Central memory CD4-positive, alpha-beta T cell (primary cell): ENCODE data around the gene C1orf87.

Source experiments
- DNase-seq: peaks from one replicate; pipeline ENCODE4 v3.0.0; 2022

The C1orf87 gene

DNA sequence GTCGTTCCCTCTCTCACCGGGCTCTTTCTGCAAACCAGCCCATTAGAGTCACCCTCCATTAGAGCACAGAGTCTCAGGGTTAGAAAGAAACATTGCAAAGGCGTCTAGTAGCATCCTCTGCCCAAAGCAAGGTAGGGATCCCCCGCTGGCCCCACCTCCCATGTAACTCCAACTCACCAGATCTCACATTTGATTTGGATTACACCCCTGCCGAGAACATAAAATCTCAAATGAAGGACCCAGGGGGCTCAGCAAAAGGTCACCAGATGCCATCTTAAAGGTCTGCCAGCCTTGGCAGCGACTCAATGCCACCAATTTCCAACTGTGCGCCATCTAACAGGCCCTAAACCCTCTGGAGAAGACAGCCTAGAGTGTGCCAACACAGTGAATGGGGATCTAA is 14.1 kb downstream of the C1orf87 start:
- no peak for DNase-seq

DNA sequence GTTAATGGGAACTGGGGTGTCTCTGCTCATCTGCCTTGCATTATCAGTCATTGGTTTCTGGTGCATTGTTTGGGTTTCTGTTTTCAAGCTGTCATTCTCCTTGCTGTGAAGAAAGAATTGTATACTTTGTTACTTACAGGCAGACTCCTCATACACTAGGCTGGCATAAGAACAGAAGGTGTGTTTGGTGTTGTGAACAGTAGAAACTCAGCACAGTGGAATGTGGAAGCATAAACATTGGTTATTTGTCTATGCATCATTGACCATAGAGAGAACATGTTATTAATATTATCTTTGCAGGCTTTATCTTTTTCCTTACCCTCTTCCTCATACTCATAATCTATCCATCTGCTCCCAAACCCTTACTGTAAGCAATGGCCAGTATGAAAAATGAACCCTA is 18.2 kb downstream of the C1orf87 start:
- DNase-seq: no peak

DNA sequence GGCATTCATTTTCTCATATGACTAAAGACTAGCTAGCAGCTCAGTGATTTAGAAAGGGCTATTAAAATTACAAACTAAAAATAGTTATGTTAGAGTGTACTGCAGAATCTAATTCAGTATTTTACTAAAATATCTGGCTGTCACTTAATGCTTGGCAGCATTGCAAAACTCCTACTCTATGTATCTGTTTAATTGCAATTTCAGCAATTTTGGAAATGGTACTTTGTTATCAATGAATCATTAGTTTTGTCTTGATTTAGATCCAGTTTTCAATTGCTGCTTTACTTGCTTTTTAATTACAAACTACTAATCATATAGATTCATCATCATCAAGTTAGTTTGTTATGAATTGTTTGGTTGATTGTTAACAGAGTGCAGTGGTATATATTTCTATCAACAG is 19.2 kb downstream of the C1orf87 start:
- DNase-seq: no peak

DNA sequence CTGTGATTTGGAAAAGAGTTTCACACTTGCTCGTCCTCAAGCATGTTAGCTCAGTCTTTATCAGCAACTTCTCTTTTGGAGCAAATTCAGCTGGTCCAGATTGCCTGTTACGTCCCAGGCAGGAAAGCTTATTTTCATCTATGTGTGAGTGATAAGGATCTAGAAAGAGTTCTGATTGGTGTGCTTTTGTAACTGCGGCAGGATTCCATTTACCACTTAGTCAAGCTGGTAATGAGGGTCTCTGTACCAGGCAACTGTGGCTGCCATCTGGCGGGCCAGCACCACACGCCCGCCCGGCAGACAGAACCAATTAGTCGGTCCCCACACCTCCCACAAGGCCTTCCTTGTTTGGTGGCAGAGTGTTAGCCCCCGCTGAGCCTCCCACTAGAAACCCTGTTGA is 21.0 kb downstream of the C1orf87 start:
- DNase-seq: no peak

GRCh38 chr1:60051191-60051590 is 22.4 kb downstream of the C1orf87 start:
- no peak for DNase-seq

- DNase-seq: no peak
These were observed 24.4 kb downstream of the C1orf87 start for GRCh38 chr1:60049188-60049587.

GRCh38 chr1:60044881-60045280 is 28.7 kb downstream of the C1orf87 start:
- no peak for DNase-seq

DNA sequence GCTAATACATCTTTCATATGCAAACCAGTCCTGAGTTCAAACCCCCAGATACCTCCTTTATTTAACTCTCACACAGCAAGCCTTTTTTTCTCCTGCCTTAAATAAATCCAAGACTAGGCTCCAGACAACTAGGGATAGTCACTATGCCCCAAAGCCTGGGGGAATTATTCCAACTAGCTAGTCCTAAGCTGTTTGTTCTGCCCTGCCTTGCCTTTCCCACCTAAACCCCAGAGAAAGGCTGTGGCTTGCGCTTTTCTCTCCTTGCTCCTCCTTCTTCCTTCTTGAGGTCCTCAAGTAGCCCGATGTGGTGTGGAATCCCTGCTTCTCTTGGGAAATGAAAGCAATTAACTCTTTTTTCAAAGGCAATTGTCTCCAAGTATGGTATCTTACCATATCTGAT is 31.8 kb downstream of the C1orf87 start:
- DNase-seq: no peak

DNA sequence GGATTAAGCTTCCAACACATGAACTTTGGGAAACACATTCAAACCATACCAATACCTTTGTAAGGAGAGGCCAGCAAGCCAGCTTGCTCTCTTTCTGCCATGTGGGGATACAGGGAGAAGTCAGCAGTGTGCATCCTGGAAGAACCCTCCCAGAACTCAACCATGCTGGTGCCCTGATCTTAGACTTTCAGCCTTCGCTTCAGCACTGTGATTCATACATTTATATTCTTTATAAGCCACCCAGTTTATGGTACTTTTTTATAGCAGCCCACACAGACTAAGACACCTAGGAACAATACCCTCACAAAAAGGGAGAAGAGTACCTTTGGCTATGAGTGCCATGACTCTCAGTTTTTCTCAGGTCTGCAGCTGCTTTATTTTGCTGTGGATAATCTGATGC is 35.9 kb downstream of the C1orf87 start:
- DNase-seq: no peak

DNA sequence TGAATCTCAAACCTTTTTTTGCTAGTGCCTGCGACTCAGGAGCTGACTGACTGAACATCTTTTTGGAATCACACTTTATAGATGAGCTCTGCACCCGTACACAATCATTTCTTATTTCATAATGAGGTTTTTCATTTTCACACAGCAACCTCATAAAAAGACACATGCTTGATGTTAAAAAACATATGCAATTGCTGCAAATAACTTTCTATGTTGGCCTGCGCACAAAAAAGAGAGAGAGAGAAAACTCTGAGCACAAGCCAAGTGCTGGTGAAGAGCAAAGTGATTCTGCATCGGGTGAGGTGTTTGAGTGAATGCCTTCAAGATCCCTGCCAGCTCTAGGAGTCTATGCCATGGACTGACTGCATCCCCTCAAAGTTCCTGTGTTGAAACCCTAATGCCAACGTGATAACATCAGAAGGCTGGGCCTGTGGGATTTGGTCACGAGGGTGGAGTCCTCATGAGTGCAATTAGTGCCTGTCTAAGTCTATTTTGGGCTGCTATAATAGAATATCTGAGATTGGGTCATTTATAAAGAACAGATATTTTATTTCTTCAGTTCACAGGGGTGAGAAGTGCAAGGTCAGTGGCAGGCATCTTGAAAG is 36.6 kb downstream of the C1orf87 start:
- DNase-seq: no peak

DNA sequence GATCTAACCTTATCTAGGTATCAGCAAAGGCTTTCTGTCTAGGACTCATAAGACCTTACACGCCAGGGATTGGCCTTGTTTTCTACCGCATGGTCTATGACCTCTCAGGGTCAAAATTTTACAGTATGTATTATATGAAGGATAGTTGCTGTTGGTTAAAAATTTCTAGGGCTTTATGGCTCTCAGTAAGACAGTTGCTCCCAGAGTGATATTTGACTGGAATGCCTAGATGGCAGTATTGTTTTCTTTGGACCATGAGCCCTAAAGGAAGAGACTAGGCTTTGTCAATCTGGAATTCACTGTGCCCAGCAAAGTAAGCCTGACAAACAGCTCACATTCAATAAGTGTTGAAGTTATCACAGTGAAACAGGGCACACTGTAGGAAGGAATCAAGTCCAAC is 37.6 kb downstream of the C1orf87 start:
- DNase-seq: no peak

DNA sequence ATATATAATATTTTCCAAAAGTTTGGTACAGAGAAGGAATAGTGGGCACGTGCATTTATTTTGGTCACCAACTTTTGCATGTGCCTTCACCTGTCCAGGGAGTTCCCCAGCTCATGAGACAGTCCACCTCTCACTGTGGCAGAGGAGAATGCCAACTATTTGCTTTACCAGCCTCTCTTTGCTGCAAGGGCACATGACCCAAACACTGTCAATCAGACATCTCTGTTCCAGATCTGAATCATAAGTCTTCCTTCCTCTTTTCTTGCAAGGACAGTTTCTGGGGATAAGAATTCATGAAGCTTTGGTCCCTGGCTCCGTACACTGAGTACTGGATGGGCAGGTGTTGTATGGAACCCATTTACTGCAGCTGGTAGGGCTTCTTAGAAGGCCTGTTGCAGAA is 38.6 kb downstream of the C1orf87 start:
- no peak for DNase-seq

- DNase-seq: no peak
These were observed 40.5 kb downstream of the C1orf87 start for GRCh38 chr1:60033066-60033465.

DNA sequence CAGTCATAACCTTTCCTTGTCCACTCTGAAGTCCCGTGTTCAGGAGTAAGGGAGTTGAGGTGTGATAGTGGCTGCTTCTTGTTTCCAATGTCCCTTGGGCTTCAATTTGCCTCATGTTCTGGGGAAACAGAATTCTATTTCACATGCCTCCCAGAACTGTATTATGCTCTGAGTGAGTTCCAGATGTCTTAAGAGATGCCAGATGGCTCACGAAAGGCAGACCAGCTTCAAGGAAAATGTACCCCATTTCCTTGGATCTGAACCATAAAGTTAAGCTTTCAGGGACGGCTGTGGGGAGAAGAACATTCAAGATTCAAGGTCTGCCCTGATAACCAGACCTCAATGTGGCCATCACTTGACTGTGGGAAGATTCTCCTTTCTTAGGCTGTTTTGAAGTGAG is 42.4 kb downstream of the C1orf87 start:
- DNase-seq: no peak

- DNase-seq: no peak
These were observed 48.0 kb downstream of the C1orf87 start for GRCh38 chr1:60025552-60025951.

- no peak for DNase-seq
These were observed 55.9 kb downstream of the C1orf87 start for GRCh38 chr1:60017508-60018205.

DNA sequence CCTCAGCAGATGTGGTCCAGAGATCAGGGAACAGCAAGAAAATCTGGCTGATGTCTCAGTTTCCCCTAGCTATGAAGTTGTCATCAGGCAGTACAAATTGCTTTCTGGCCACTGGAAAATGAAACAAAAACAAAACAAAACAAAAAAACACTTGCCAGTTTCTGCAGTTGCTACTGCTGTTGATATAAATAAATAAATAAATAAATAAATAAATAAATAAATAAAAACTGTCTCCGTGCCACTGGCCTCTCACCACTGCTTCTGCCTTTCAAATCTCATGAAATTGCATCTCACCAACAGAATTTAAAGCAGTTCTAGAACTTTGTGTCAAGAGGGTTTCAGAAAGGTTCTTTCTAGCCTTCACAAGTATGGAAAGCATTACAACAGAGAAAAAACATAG is 62.9 kb downstream of the C1orf87 start:
- no peak for DNase-seq

DNA sequence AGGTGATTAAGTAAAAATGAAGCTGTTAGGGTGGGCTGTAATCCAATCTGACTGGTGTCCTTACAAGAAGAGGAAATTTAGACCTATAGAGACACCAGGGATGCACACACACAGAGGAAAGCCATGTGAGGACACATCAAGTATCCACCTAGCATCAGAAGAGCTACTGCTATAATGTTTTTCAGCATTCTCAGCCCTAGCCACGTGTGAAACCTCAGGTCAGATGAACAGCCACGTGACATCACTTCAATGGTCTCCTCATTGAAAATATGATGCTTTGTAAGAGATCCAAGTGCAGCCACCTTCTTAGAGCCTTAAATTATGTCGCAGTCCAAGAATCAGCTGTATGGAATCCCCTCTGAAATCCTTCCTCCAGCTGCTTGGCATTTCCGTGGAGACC is 65.1 kb downstream of the C1orf87 start:
- no peak for DNase-seq

GRCh38 chr1:60000625-60001024 is 72.9 kb downstream of the C1orf87 start:
- DNase-seq: no peak

GRCh38 chr1:59999746-60000145 is 73.8 kb downstream of the C1orf87 start:
- DNase-seq: no peak

DNA sequence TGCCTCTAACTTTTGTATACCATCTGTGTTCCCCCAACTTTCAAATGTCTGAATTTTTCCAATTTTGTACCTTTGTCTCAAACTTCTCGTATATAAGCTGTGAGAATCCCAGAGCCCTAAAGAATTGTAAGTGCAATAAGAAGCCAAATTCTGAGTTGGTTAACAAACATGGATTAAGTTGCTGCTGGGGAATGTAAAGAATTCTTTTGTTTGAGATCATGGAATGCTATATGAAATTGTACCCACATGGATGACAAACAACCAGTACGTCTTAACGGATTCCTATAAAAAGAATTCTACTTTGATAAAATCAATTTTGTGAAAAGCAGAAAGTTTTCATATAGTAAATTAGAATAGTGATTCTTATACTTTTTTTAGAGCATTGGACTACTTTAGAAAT is 74.6 kb downstream of the C1orf87 start:
- no peak for DNase-seq

GRCh38 chr1:59997479-59998115 is 76.0 kb downstream of the C1orf87 start:
- DNase-seq: no peak

- no peak for DNase-seq
These were observed 79.0 kb downstream of the C1orf87 start for GRCh38 chr1:59994302-59995198.
